ENCODE measurements around the gene INTS3.
"Not testable (repeated sequence)": the region's sequence is repeated elsewhere in the genome, so short reads cannot be mapped to it uniquely, and the experiment has no call there.

Gene INTS3

GRCh38 chr1:153711026-153711425, 16.8 kb upstream of the INTS3 start:
- DNase-seq (ENCODE audit: low read depth) = no peak

GRCh38 chr1:153716211-153716610, 11.6 kb upstream of the INTS3 start:
- not testable (repeated sequence) for DNase-seq (ENCODE audit: low read depth)

GRCh38 chr1:153717330-153717729, 10.5 kb upstream of the INTS3 start:
- no peak for DNase-seq (ENCODE audit: low read depth)

- DNase-seq (ENCODE audit: low read depth) = no peak
Measured at GRCh38 chr1:153723687-153724086, 4.2 kb upstream of the INTS3 start.

- not testable (repeated sequence) for DNase-seq (ENCODE audit: low read depth)
Measured at GRCh38 chr1:153724634-153725033, 3.2 kb upstream of the INTS3 start.

- no peak for DNase-seq (ENCODE audit: low read depth)
Measured at GRCh38 chr1:153728305-153729066, 636 bp downstream of the INTS3 start.

- DNase-seq (ENCODE audit: low read depth) = no peak
Measured at GRCh38 chr1:153730468-153730988, 2.7 kb downstream of the INTS3 start.

- no peak for DNase-seq (ENCODE audit: low read depth)
Measured at GRCh38 chr1:153733970-153734369, 6.1 kb downstream of the INTS3 start.

- DNase-seq (ENCODE audit: low read depth) = no peak
Measured at GRCh38 chr1:153734396-153735089, 6.7 kb downstream of the INTS3 start.

- no peak for DNase-seq (ENCODE audit: low read depth)
Measured at GRCh38 chr1:153735090-153735420, 7.2 kb downstream of the INTS3 start.

- DNase-seq (ENCODE audit: low read depth) = no peak
Measured at GRCh38 chr1:153741986-153742385, 14.1 kb downstream of the INTS3 start.

- no peak for DNase-seq (ENCODE audit: low read depth)
Measured at GRCh38 chr1:153742411-153743142, 14.7 kb downstream of the INTS3 start.

GRCh38 chr1:153745417-153745816, 17.6 kb downstream of the INTS3 start:
- DNase-seq (ENCODE audit: low read depth) = no peak

- DNase-seq (ENCODE audit: low read depth) = no peak
Measured at GRCh38 chr1:153746174-153746573, 18.3 kb downstream of the INTS3 start.

GRCh38 chr1:153748903-153749302, 21.1 kb downstream of the INTS3 start:
- no peak for DNase-seq (ENCODE audit: low read depth)

- DNase-seq (ENCODE audit: low read depth) = peak; percentile 59
Measured at GRCh38 chr1:153749408-153750005, 21.7 kb downstream of the INTS3 start.

GRCh38 chr1:153750026-153750995, 22.5 kb downstream of the INTS3 start:
- no peak for DNase-seq (ENCODE audit: low read depth)

GRCh38 chr1:153752072-153752471, 24.2 kb downstream of the INTS3 start:
- no peak for DNase-seq (ENCODE audit: low read depth)

GRCh38 chr1:153752571-153753195, 24.8 kb downstream of the INTS3 start:
- no peak for DNase-seq (ENCODE audit: low read depth)

- DNase-seq (ENCODE audit: low read depth) = no peak
Measured at GRCh38 chr1:153754266-153754665, 26.4 kb downstream of the INTS3 start.

GRCh38 chr1:153760440-153760839, 32.6 kb downstream of the INTS3 start:
- DNase-seq (ENCODE audit: low read depth) = no peak

Data from stimulated activated CD8-positive, alpha-beta memory T cell treated with anti-CD3 and anti-CD28 coated beads, Interleukin-15, amount 100 ng/mL, for 1 hour (primary cell).